ENCODE results near the gene FAM217A. TPM values are rescaled to one million over a fixed set of nuclear protein-coding genes. Genes with fewer than 3 reads are reported as not detected.

Gene FAM217A
- total and polyA plus RNA-seq, 7 donors, result not detected

DNA sequence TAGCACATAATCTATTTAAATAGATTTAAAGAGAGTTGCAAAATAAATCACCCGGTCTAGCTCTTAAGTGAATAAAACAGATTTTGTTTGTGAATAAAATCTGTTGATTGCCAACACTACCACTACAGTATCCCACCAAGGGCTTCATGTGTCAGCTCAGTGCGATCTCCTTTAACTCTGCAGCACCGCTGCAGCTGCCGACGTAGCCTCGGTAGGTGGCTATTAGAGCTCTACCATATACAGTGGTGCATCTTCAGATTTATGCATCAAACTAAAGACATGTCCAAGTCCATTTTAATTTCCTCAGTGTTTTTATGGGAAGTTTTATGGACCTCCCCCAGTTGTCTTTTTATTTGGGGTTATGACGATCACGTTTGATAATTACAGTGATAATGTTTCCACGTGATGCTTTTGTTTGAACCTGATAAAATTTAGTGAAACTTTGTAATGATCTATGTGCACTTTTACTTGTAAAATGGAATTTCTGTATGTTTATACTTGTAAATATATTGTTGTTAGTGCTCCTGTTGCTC lies 29.7 kb upstream of the FAM217A start:
- Histone ChIP-seq H3K4me3 (peak overlapping the region; percentile 23), H3K4me1 (peaks cover 34% of the 10 kb centered on the region), H3K9me3 (peaks cover 15% of the 10 kb centered on the region), H3K27ac (peak overlapping the region; percentile 70), H3K36me3 (ENCODE audit: insufficient read depth in 1 of 2, low read depth in 1 of 2) (no peaks in the 10 kb centered on the region), H3K27me3 (ENCODE audit: insufficient read depth in 3 of 3, low read length in 2 of 3) (no peaks in the 10 kb centered on the region)
- DNase-seq (no peak), ATAC-seq (peak; percentile 42 to 67 (median 58))
- intact Hi-C loops (cut with DNase I), result no loop called here
- TF ChIP-seq, protein P1, sequence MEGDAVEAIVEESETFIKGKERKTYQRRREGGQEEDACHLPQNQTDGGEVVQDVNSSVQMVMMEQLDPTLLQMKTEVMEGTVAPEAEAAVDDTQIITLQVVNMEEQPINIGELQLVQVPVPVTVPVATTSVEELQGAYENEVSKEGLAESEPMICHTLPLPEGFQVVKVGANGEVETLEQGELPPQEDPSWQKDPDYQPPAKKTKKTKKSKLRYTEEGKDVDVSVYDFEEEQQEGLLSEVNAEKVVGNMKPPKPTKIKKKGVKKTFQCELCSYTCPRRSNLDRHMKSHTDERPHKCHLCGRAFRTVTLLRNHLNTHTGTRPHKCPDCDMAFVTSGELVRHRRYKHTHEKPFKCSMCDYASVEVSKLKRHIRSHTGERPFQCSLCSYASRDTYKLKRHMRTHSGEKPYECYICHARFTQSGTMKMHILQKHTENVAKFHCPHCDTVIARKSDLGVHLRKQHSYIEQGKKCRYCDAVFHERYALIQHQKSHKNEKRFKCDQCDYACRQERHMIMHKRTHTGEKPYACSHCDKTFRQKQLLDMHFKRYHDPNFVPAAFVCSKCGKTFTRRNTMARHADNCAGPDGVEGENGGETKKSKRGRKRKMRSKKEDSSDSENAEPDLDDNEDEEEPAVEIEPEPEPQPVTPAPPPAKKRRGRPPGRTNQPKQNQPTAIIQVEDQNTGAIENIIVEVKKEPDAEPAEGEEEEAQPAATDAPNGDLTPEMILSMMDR (IDR thresholded peaks at IDR 0.05), result no peak
- WGBS, 3 donors, result 35 to 75% (median 47%) methylated on average over 9 of the region's 9 CpGs

DNA sequence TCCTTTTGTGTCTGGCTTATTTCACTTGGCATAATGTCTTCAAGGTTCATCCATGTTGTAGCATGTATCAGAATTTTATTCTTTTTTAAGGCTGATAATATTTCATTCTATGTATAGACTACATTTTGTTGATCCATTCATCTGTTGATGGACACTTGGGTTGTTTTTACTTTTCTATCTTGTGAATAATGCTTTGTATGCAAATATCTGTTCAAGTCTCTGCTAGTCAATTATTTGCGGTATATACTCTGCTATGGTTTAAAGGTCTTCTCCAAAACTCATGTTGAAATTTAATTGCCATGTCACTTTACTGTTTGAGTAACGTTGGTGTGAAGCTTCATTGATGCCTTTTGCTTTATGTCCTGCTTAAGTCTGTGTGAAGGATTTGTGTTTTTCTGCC lies 28.9 kb upstream of the FAM217A start:
- peaks cover 31% of the 10 kb centered on the region for H3K4me1 ChIP-seq
- intact Hi-C loops (cut with DNase I), result no loop called here
- H3K27me3 ChIP-seq (ENCODE audit: insufficient read depth in 3 of 3, low read length in 2 of 3), result no peaks in the 10 kb centered on the region
- TF ChIP-seq, protein P1 (IDR thresholded peaks at IDR 0.05), result no peak
- WGBS, 3 donors, result 69 to 83% (median 70%) methylated on average over 2 of the region's 2 CpGs
- peaks cover 15% of the 10 kb centered on the region for H3K9me3 ChIP-seq
- no peak for DNase-seq
- H3K36me3 ChIP-seq (ENCODE audit: insufficient read depth in 1 of 2, low read depth in 1 of 2), result no peaks in the 10 kb centered on the region
- peak overlapping the region; percentile 70 for H3K27ac ChIP-seq
- H3K4me3 ChIP-seq, result no peak overlapping the region
- no peak for ATAC-seq

DNA sequence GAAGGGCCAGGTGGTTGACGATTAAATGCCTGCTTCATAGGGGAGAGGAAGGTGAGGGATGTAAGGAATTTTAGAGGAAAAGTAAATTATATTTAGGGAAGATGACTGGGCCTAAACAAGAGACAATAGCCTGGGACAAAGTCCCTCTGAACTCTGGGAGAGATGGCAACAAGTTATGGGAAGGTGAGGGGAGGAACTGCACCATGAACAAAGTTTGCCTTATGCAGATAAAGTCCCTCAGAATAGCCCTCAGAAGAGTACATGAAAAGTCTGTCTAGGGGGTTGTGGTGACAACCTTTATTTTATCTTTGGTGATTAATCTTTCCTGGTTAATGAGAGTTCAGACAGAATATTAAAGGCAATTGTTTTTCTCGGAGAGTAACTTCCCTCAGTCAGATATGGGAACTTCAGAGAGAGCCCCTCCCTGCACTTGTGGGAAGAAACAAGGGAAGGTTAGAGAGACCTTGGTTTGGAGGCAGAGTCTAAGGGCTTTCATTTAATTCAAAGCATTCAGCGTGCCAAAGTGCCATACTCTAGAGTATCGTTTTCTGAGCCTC lies 27.1 kb upstream of the FAM217A start:
- Histone ChIP-seq H3K27me3 (ENCODE audit: insufficient read depth in 3 of 3, low read length in 2 of 3) (no peaks in the 10 kb centered on the region), H3K9me3 (no peaks in the 10 kb centered on the region), H3K4me1 (peaks cover 48% of the 10 kb centered on the region), H3K4me3 (no peak overlapping the region), H3K36me3 (ENCODE audit: insufficient read depth in 1 of 2, low read depth in 1 of 2) (no peaks in the 10 kb centered on the region), H3K27ac (peak overlapping the region; percentile 27)
- ATAC-seq, result no peak
- WGBS, 3 donors, result 75 to 81% (median 76%) methylated on average over 4 of the region's 4 CpGs
- TF ChIP-seq, protein P1 (IDR thresholded peaks at IDR 0.05), result no peak
- no peak for DNase-seq
- intact Hi-C loops (cut with DNase I), result no loop called here

DNA sequence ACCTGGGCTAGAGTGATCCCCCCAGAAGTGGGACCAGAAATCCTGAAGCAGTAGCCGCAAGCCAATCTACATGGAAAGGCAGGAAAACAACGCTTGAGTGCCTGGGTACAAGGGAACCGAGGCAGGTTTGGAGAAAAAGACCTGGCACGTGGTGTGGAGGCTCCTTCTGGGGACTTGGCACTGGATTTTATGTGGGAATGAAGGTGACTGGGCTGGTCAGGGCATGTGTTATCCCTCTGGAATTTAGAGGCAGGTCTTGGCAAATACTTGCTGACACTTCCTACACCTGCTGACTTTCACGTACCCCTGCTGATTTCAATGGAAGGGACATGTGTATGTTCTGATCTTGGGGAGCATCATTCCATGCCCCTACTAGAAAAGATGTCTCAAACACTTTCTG lies 25.0 kb upstream of the FAM217A start:
- DNase-seq (no peak), ATAC-seq (no peak)
- H3K4me1 ChIP-seq, result peaks cover 38% of the 10 kb centered on the region
- H3K36me3 ChIP-seq (ENCODE audit: insufficient read depth in 1 of 2, low read depth in 1 of 2), result no peaks in the 10 kb centered on the region
- intact Hi-C loops (cut with DNase I), result no loop called here
- 68 to 81% (median 73%) methylated on average over 5 of the region's 5 CpGs for WGBS, 3 donors
- TF ChIP-seq, protein P1 (IDR thresholded peaks at IDR 0.05), result no peak
- H3K27ac ChIP-seq, result no peak overlapping the region
- H3K4me3 ChIP-seq, result no peak overlapping the region
- no peaks in the 10 kb centered on the region for H3K9me3 ChIP-seq
- no peaks in the 10 kb centered on the region for H3K27me3 ChIP-seq (ENCODE audit: insufficient read depth in 3 of 3, low read length in 2 of 3)
